Gastroesophageal sphincter (tissue), 3 donors: ENCODE measurements around the gene ARHGEF38.

Experiments used
- CTCF ChIP-seq, 4 experiments: fragments of 200-600 bp in 2 of 4; fragments of 450-650 bp in 2 of 4; sonication (generic) in 1 of 4; IDR thresholded peaks; one replicate each; pipeline ENCODE4 v1.5.1; 2017 to 2019; ENCODE audit warnings: antibody characterized with exemption in 4 of 4, mild to moderate bottlenecking in 2 of 4, moderate library complexity in 2 of 4
- EP300 ChIP-seq: sonication (generic); formaldehyde crosslinking; IDR thresholded peaks from one replicate; pipeline ENCODE4 v1.6.1; 2017; ENCODE audit warnings: antibody characterized with exemption, mild to moderate bottlenecking
- POLR2A ChIP-seq, 2 donors: fragments of 450-650 bp; IDR thresholded peaks; one replicate each; pipeline ENCODE4 v1.6.1; 2017; ENCODE audit warnings: antibody characterized with exemption in 2 of 2, mild to moderate bottlenecking in 2 of 2, moderate library complexity in 1 of 2

- TF ChIP-seq POLR2A (IDR thresholded peaks at IDR 0.05) (no peak), CTCF (IDR thresholded peaks at IDR 0.05) (no peak), EP300 (no peak)
Measured at GRCh38 chr4:105627620-105628019, 75.2 kb downstream of the ARHGEF38 start.
